GM13977 (cell line): ENCODE results near the gene OFD1.

Experiments used
- DNase-seq: peaks from one replicate; pipeline ENCODE4 v3.0.0; 2012; ENCODE audit warnings: low spot score
- in situ Hi-C: fragments of 300-500 bp; cut with MboI; formaldehyde crosslinking; loops from one replicate; pipeline ENCODE4 v1.12.0; 2022; ENCODE audit warnings: low sequenced_read_pairs, low pct_unique_long_range_greater_than_20kb, mixed read lengths, inconsistent platforms; ENCODE audit not compliant: unreplicated experiment
- TF ChIP-seq, protein P1 (sequence below): IDR thresholded peaks from 2 replicates; pipeline ENCODE4 v1.5.1; 2012; ENCODE audit warnings: mild to moderate bottlenecking, control low read depth; ENCODE audit not compliant: insufficient read depth; ENCODE audit errors: extremely low read depth, missing control alignments

Gene OFD1

DNA sequence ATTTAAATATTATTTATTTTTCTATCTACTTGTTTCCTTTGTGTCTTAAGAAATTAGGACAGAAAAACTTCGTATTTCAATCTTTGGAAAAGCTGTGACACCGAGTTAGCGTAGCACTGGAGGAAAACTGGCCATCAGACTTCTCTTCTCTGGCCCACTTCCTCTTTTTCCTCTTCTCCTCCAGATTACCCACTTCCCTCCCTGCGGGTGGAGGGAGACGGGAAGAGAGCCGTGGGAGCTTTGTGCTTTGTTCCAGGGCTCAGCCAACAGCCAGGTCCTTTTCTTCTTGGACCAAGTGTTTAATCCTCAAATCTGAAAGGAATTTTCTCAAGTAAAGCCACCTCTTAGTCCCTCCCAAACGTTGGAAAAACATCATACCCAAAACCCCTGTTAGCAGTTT is 29.7 kb downstream of the OFD1 start:
- in situ Hi-C loops: loop anchor here (25.0 kb wide), 1 partner anchor 273 kb away; the partner anchor contains the start of gene GEMIN8
- no peak for DNase-seq
- TF ChIP-seq, protein P1, sequence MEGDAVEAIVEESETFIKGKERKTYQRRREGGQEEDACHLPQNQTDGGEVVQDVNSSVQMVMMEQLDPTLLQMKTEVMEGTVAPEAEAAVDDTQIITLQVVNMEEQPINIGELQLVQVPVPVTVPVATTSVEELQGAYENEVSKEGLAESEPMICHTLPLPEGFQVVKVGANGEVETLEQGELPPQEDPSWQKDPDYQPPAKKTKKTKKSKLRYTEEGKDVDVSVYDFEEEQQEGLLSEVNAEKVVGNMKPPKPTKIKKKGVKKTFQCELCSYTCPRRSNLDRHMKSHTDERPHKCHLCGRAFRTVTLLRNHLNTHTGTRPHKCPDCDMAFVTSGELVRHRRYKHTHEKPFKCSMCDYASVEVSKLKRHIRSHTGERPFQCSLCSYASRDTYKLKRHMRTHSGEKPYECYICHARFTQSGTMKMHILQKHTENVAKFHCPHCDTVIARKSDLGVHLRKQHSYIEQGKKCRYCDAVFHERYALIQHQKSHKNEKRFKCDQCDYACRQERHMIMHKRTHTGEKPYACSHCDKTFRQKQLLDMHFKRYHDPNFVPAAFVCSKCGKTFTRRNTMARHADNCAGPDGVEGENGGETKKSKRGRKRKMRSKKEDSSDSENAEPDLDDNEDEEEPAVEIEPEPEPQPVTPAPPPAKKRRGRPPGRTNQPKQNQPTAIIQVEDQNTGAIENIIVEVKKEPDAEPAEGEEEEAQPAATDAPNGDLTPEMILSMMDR: no peak

DNA sequence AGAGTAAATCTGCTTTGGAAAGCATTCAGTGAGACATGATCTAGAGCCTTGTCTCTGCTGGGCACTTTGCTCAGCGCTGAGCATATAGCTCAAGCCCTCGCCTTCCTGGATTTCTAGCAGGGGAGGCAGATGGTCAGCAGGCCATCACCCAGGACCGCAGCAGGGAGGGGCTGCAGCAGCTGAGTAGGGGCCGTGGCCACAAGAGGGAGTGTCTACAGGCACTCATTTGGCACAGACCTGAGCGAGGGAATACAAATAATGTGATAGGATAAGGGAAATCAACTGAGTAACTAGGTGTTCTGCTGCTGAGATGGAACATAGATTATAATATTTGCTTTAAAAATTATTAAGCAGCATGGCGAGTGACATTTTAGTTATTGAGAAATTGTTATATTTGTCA is 30.2 kb downstream of the OFD1 start:
- DNase-seq: no peak
- in situ Hi-C loops: loop anchor here (25.0 kb wide), 1 partner anchor 273 kb away; the partner anchor contains the start of gene GEMIN8
- TF ChIP-seq, protein P1: no peak

DNA sequence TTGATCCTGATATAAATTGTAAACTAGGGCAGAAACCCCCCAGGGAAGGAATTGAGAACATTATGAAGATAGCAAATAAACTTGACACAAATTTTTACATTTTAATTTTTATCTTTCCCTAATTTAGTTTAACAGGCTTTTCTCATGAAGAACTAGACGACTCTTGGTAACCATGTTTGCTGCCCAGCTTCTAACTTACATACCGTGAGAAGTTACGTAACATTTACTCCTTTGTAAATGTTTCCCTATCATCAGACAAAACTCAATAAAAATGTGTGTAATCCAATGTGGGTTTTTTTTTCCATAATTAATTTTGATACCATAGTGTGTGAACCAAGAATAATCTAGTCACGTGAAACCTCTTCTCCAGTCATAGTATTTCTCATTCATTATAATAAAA is 34.4 kb downstream of the OFD1 start:
- in situ Hi-C loops: loop anchor here (25.0 kb wide), 1 partner anchor 268 kb away; the partner anchor contains the start of gene GEMIN8
- no peak for DNase-seq
- TF ChIP-seq, protein P1: no peak

DNA sequence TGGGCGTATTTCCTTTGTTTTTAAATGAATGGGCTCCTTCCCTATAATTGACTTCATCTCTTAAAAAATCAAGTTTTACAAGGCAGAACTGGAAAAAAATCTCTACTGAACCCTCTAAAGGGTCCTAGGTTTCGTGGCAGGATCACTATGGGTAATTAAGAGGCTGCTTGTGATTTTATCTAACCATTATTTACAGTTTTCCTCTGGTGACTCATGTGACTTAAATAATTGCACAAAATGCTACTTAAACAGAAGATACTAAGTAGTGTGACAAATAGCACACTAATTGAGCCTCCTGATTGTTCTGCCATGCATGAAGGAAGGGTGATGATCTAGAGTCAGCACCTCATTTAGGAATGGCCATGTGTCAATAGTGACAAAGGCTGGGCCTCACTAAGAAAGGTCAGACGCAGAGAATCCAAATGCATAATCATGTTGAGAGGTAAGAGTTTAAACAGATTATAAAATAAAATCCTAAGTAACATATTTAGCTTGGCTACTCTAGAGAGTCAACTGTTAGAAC is 35.5 kb downstream of the OFD1 start:
- TF ChIP-seq, protein P1: no peak
- DNase-seq: no peak
- in situ Hi-C loops: loop anchor here (25.0 kb wide), 1 partner anchor 267 kb away; the partner anchor contains the start of gene GEMIN8

DNA sequence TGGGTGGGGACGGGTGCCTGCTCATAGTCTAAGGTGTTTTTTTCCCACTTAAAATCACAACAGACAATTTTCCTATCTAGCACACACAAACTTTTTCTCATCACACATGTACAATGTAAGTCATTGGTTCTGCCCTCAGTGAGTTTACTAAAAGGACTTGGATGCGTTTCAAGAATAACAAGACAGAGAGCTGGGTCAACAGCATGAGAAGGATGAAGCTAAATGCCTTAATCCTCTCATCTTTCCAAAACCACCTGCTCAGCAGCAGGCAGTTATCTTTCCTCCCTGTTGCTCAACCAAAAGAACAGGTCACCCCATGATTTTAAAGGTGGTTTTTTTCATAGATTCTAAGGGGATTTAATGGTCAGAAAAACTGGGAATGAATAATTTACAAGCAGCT is 40.1 kb downstream of the OFD1 start:
- TF ChIP-seq, protein P1: no peak
- no peak for DNase-seq
- in situ Hi-C loops: loop anchor here (25.0 kb wide), 1 partner anchor 263 kb away; the partner anchor contains the start of gene GEMIN8

DNA sequence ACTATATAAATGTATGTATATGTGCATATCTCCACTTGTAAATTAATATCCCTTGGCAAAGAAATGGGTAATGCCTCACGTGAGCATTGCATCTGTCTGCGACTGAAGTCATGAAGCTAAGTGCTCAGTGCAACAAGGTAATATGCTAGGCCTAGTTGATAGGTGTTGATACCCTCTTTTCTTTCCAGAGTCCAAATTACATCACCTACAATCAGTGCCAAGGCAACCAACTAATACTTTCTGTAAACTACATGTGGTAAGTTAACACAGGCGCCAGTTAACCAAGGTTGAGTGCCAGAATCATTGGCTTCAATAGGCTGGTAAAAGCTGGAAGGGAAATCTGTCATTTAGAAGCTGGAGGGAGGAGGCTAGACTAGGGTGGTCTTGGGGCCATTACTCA is 41.3 kb downstream of the OFD1 start:
- in situ Hi-C loops: no loop called here
- DNase-seq: no peak
- TF ChIP-seq, protein P1: no peak
